HG02571 (cell line): ENCODE measurements around the gene NCCRP1.

Experiments
- ATAC-seq: cut with Tn5 transposase; IDR thresholded peaks from one replicate; pipeline ENCODE4 v1.9.1; 2021; ENCODE audit warnings: mild to moderate bottlenecking, moderate library complexity; ENCODE audit not compliant: unreplicated experiment

NCCRP1 gene

DNA sequence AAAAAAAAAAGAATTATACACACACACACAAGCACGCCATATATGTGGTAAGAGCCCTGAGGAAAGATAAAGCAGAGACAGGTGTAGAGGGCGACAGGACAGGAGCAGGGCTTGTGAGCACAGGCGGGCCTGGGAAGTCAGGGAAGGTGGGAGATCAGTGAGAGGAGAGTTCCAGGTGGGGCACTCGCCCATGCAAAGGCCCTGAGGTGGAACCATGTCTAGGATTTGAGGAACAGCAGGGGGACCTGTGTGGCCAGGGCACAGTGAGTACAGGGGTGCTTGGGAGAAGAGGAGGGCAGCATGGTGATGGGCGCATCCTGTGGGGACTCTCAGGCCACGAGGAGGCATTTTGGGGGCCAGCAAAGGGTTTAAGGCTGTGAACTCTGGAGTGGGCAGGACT lies 32.5 kb upstream of the NCCRP1 start:
- ATAC-seq: no peak

GRCh38 chr19:39165857-39166256 lies 30.9 kb upstream of the NCCRP1 start:
- no peak for ATAC-seq

DNA sequence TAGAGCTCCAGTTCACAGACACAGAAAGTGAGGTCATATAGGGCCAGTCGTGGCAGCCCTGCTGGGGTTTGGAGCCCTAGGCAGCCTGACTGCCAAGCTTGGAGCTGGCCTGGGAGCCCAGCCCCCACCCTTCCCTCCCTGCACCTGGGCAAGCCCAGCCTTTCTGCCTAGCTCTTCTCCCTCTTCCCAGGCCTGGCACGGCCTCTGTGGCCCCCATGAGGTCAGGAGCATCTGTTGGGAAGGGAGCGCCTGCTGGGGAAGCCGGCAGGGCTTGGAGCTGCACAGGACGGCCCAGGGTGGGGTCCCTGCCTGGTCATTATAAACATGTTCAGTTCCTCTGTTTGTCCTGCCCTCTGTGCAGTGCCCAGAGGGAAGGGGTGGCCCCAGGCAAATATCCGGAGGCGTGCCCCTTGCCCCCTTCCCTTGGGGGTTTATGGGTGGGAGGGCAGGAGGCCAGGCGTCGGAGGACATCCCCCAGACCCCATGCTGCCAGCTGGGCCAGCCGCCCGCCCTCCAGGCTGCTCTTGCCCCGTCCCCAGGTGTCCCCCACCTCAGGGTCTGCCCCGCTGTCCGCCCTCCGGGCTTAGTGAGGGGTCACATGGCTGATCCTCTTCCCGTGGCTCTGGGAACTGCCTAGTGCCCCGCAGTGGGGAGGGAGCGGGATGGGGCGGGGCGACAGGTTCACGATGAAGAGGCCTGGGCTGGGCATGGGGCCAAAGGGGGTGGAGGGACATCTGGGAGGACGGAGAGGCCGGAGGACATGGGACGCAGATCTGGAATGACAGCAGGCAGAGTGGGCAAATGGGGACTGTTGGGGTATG lies 30.0 kb upstream of the NCCRP1 start:
- no peak for ATAC-seq

DNA sequence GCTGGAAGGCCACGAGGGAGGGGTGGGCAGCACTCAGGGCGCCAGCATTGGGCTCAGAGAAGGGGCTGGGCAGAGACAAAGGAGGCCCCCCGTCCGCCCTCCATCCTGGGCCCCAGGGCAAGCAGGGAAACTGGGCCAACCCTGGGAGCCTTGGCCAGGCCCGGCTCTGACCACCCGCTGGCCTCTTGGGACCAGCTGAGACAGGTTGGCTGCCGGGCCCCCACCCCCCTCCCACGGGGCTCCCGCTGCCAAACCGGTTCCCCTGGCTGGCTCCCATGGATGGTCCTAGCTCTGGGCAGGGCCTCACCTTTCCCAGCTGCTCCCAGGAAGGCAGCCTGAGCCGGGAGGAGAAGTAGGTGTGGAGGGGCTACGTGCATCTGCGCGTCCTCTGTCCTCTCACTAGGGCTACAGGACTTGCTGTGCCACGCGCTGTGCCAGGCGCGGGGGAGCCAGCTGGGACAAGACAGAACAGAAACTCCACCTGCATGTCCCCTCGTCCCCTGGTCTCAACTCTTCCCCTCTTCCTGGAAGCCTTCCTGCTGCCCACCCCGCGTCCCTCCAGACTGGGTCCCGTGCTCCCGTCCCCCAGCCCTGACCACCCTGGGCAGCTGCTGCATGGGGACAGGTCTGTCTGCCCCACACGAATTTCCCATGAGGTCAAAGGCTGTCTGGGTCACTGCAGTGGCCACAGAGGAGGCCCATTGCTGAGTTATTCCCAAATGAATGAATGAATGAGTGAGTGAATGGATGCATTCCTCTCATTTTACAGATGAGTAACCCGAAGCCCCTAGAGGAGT lies 29.1 kb upstream of the NCCRP1 start:
- ATAC-seq: no peak

- no peak for ATAC-seq
Measured at GRCh38 chr19:39168258-39169142, 28.3 kb upstream of the NCCRP1 start.

GRCh38 chr19:39169143-39169810 lies 27.5 kb upstream of the NCCRP1 start:
- no peak for ATAC-seq

GRCh38 chr19:39170386-39171231 lies 26.2 kb upstream of the NCCRP1 start:
- ATAC-seq: no peak

DNA sequence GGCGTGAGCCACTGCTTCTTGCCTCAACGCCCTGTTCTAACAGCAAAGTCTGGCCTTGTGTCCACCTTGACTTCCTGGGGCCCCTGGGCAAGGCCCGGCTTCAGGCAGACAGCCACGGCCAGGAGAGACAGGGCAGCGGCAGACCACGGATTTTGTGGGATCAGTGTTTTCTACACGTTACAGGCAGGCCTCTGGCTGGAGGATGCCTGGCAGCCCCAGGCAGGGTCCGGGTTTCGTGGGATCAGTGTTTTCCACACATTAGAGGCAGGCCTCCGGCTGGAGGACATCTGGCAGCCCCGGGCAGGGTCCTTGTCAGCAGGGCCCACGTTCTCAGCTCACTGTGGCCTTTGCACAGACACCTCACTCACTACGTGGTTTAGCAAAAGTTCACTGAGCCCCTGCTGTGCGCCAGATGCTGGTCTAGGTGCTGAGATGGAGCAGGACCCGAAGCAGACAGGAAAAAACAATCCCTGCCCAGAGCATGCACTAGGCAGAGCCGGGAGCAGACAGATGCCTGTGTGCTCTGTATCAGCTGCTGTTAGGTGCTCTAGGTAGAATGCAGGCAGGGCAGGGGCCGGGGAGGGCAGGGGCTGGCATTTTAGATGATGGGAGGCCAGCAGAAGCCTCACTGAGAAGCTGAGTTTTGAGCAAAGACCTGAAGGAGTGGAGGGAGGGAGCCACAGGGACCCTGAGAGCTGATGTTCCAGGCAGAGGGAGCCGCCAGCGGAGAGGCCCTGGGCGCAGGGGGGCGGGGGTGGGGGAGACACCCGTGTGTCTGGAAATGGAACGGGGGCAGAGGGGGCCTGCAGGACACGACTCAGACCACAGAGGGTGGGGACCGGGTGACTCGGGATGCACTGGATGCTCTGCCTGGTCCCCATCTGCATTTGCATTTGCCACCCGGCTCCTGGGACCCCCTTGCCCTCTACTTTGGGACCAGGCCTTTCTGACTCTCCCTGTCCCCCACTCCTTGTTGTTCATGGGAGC lies 25.0 kb upstream of the NCCRP1 start:
- no peak for ATAC-seq

DNA sequence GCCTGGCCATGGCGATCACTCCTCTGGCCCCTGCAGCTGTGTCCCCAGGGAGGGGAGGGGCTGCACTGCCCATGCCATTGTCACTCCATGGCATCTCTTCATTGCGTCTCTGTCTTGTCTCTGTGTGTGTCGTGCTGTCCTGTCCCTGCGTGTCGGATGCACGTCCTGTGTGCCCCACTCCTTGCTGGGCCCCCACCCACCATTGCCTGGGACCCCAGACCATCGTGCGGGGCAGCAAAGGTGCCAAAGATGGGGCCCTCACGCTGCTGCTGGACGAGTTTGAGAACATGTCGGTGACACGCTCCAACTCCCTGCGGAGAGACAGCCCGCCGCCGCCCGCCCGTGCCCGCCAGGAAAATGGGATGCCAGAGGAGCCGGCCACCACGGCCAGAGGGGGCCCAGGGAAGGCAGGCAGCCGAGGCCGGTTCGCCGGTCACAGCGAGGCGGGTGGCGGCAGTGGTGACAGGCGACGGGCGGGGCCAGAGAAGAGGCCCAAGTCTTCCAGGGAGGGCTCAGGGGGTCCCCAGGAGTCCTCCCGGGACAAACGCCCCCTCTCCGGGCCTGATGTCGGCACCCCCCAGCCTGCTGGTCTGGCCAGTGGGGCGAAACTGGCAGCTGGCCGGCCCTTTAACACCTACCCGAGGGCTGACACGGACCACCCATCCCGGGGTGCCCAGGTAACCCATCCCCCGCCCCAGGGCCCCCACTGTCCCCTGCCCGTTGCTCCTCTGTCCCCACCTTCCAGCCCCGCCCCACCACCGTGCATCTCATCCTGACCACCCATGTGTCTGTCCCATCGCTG lies 23.9 kb upstream of the NCCRP1 start:
- no peak for ATAC-seq

DNA sequence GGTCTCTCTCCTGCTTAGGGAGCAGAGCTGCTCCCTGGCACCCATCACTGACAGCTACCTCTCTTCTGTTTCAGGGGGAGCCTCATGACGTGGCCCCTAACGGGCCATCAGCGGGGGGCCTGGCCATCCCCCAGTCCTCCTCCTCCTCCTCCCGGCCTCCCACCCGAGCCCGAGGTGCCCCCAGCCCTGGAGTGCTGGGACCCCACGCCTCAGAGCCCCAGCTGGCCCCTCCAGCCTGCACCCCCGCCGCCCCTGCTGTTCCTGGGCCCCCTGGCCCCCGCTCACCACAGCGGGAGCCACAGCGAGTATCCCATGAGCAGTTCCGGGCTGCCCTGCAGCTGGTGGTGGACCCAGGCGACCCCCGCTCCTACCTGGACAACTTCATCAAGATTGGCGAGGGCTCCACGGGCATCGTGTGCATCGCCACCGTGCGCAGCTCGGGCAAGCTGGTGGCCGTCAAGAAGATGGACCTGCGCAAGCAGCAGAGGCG lies 23.2 kb upstream of the NCCRP1 start:
- ATAC-seq: no peak

GRCh38 chr19:39174142-39174541 lies 22.6 kb upstream of the NCCRP1 start:
- ATAC-seq: no peak

- ATAC-seq: no peak
Measured at GRCh38 chr19:39174558-39175544, 21.9 kb upstream of the NCCRP1 start.

DNA sequence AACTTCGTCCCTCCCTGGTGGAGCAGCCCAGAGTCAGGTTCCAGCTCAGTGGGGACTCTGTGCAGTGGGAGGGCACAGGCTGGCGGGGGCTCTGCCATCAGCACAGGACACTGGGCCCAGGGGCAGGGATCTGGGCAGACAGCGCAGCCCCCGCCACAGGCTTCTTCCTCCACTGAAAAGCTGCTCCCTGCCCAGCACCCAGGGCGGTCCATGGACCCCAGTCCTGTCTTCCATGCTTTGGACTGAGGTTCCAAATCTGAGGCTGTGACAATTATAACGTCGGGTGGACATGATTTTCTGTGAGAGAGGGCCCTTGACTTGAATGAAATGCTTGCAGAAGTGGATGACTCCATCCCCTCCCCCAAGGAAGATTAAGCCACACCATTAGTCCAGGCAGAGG lies 21.2 kb upstream of the NCCRP1 start:
- no peak for ATAC-seq

DNA sequence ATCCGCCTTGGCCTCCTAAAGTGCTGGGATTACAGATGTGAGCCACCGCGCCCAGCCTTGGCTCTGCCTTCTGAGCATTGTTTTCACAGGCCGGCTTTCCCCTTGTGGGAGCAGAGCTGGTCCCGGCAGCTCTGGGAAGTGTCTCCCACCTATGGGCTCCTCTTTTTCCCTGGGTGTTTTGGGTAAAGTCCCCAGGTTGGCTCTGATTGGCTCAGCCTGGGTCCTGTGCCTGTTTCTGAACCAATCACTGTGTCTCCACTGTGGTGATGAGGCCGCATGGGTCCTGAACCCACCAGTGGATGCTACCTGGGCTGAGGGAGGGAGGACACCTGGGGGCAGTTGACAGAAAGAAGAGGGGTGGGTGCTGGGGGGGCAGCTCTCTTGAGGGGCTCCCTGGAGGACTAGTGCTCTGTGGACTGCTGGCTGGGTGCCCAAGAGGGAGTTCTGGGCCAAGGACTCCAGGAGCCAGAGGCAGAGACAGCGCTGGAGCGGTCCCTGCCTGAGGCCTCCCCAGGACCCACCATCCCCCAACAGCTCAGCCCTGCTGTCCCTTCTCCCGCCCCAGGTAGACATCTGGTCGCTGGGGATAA lies 19.6 kb upstream of the NCCRP1 start:
- no peak for ATAC-seq

GRCh38 chr19:39177736-39178135 lies 19.0 kb upstream of the NCCRP1 start:
- ATAC-seq: no peak
